ENCODE results near the gene SMARCAL1.

DNA sequence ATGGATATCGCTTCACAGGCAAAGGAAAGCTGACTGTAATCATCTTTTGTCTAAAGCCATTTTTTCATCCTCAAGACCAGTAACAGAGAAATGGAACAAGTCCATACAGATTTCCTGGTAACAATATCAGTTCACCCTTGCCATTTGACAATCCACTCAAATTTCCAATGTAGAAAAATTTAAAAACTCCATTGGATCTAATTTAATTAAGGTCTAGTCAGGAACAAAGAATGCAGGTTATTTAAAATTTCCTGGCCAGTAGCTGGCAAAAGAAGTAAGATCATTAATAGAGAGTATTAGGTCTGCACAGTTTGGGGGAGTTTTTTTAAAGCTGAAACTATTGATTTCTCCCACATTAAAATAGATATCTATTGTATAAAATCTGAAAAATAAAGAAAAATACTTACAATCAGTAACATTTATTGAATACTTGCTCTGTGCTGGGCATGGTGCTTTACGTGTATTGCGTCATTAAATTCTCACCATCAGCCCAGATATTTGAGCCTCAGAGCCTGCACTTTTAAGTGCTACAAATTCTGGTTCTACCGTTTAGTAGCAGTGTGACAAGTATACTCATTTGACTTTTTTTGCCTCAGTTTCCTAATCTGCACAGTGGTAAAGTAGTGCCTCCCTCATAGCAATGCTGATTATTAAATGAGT lies 41.8 kb downstream of the SMARCAL1 start:
- TF ChIP-seq POLR2AphosphoS5 (IDR thresholded peaks at IDR 0.05; ENCODE audit: low read depth, low read length), result no peak
- TF ChIP-seq, protein P1, sequence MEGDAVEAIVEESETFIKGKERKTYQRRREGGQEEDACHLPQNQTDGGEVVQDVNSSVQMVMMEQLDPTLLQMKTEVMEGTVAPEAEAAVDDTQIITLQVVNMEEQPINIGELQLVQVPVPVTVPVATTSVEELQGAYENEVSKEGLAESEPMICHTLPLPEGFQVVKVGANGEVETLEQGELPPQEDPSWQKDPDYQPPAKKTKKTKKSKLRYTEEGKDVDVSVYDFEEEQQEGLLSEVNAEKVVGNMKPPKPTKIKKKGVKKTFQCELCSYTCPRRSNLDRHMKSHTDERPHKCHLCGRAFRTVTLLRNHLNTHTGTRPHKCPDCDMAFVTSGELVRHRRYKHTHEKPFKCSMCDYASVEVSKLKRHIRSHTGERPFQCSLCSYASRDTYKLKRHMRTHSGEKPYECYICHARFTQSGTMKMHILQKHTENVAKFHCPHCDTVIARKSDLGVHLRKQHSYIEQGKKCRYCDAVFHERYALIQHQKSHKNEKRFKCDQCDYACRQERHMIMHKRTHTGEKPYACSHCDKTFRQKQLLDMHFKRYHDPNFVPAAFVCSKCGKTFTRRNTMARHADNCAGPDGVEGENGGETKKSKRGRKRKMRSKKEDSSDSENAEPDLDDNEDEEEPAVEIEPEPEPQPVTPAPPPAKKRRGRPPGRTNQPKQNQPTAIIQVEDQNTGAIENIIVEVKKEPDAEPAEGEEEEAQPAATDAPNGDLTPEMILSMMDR (IDR thresholded peaks at IDR 0.05), result no peak
- TF ChIP-seq, protein P2, sequence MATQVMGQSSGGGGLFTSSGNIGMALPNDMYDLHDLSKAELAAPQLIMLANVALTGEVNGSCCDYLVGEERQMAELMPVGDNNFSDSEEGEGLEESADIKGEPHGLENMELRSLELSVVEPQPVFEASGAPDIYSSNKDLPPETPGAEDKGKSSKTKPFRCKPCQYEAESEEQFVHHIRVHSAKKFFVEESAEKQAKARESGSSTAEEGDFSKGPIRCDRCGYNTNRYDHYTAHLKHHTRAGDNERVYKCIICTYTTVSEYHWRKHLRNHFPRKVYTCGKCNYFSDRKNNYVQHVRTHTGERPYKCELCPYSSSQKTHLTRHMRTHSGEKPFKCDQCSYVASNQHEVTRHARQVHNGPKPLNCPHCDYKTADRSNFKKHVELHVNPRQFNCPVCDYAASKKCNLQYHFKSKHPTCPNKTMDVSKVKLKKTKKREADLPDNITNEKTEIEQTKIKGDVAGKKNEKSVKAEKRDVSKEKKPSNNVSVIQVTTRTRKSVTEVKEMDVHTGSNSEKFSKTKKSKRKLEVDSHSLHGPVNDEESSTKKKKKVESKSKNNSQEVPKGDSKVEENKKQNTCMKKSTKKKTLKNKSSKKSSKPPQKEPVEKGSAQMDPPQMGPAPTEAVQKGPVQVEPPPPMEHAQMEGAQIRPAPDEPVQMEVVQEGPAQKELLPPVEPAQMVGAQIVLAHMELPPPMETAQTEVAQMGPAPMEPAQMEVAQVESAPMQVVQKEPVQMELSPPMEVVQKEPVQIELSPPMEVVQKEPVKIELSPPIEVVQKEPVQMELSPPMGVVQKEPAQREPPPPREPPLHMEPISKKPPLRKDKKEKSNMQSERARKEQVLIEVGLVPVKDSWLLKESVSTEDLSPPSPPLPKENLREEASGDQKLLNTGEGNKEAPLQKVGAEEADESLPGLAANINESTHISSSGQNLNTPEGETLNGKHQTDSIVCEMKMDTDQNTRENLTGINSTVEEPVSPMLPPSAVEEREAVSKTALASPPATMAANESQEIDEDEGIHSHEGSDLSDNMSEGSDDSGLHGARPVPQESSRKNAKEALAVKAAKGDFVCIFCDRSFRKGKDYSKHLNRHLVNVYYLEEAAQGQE (IDR thresholded peaks at IDR 0.05; ENCODE audit: insufficient read depth in 1 of 2, low read depth in 2 of 2, low read length in 1 of 2), result no peak
- TF ChIP-seq SIN3A (IDR thresholded peaks at IDR 0.05; ENCODE audit: borderline replicate concordance, insufficient read depth, low read depth, low read length), result no peak
- no peak for TF ChIP-seq TCF7L2 (IDR thresholded peaks at IDR 0.05; ENCODE audit: low read depth, low read length)
